SU-DHL-6 (cell line): Measurements from ENCODE around the gene RGL3.
"Not testable (repeated sequence)": the region's sequence is repeated elsewhere in the genome, so short reads cannot be mapped to it uniquely, and the experiment has no call there.

Experiments used
- H2AFZ ChIP-seq: fragments of 200-600 bp; sonication (generic); 2 replicates; pipeline ENCODE4 v1.6.1; 2014; ENCODE audit warnings: low read depth, mild to moderate bottlenecking, moderate library complexity, mixed read lengths, antibody characterized with exemption, low read length; ENCODE audit not compliant: severe bottlenecking
- H3F3A ChIP-seq: fragments of 200-600 bp; shearing (Covaris generic); 2 replicates; pipeline ENCODE4 v1.6.0; 2016; ENCODE audit warnings: antibody characterized with exemption, mild to moderate bottlenecking; ENCODE audit not compliant: insufficient read depth
- H3K27ac ChIP-seq: fragments of 200-600 bp; sonication (generic); 2 replicates; pipeline ENCODE4 v1.5.1; 2016; ENCODE audit warnings: low read depth, mild to moderate bottlenecking, low read length, moderate library complexity, mixed read lengths
- H3K27me3 ChIP-seq: fragments of 200-600 bp; sonication (generic), shearing (Covaris generic); 2 replicates; pipeline ENCODE4 v1.6.0; 2014; ENCODE audit warnings: mild to moderate bottlenecking, low read length
- H3K36me3 ChIP-seq: fragments of 200-600 bp; sonication (generic); 2 replicates; pipeline ENCODE4 v1.6.1; 2014; ENCODE audit warnings: mild to moderate bottlenecking, low read length, mixed read lengths
- H3K4me2 ChIP-seq: fragments of 300-600, 200-600 bp; shearing (Covaris generic), sonication (generic); 2 replicates; pipeline ENCODE4 v1.6.0; 2014; ENCODE audit warnings: low read length, low read depth, mild to moderate bottlenecking; ENCODE audit not compliant: poor library complexity, severe bottlenecking
- H3K4me3 ChIP-seq: fragments of 200-600 bp; sonication (generic); 2 replicates; pipeline ENCODE4 v1.5.1; 2014; ENCODE audit warnings: antibody characterized with exemption, low read length, mild to moderate bottlenecking, mixed read lengths; ENCODE audit not compliant: insufficient read depth, poor library complexity, severe bottlenecking
- H3K79me2 ChIP-seq: fragments of 200-600 bp; sonication (generic); 2 replicates; pipeline ENCODE4 v1.6.1; 2014; ENCODE audit warnings: mild to moderate bottlenecking, low read length, moderate library complexity; ENCODE audit not compliant: insufficient read depth
- H3K9ac ChIP-seq: fragments of 200-600 bp; sonication (generic); 2 replicates; pipeline ENCODE4 v1.7.0; 2014; ENCODE audit warnings: mild to moderate bottlenecking, low read length
- H3K9me2 ChIP-seq: fragments of 200-600 bp; sonication (generic); replicated peaks from 2 replicates; pipeline ENCODE4 v1.6.1; 2014; ENCODE audit warnings: low read length; ENCODE audit not compliant: insufficient read depth
- H3K9me3 ChIP-seq: fragments of 200-600 bp; sonication (generic); 2 replicates; pipeline ENCODE4 v1.6.1; 2014; ENCODE audit warnings: low read length, mixed read lengths; ENCODE audit not compliant: insufficient read depth
- H4K20me1 ChIP-seq: fragments of 200-600 bp; sonication (generic); 2 replicates; pipeline ENCODE4 v1.6.1; 2014; ENCODE audit warnings: low read depth, mild to moderate bottlenecking, antibody characterized with exemption, low read length, moderate library complexity, mixed read lengths
- CTCF ChIP-seq: fragments of 200-600 bp; sonication (generic); IDR thresholded peaks from one replicate; pipeline ENCODE4 v1.5.1; 2017; ENCODE audit warnings: antibody characterized with exemption, mild to moderate bottlenecking, low read length, moderate library complexity; ENCODE audit not compliant: insufficient read depth, poor library complexity, severe bottlenecking
- EZH2phosphoT487 ChIP-seq: fragments of 200-600 bp; sonication (generic), shearing (Covaris generic); conservative IDR thresholded peaks from 2 replicates; pipeline ENCODE4 v1.6.1; 2018; ENCODE audit warnings: mild to moderate bottlenecking, antibody characterized with exemption, low read length, moderate library complexity, mixed read lengths

Gene RGL3

GRCh38 chr19:11355160-11356073, 63.7 kb downstream of the RGL3 start, which contains the start of gene PLPPR2:
Gene PLPPR2 (plus strand): TSS chr19:11355432. CDS start chr19:11357674, 2,242 bp downstream.
- Histone ChIP-seq H2AFZ (no peak within 1 kb of the TSS), H3K9ac (no peak within 1 kb of the TSS), H3K79me2 (no peaks in the 10 kb centered on the region), H3K9me2 (no peaks in the 10 kb centered on the region), H3K27me3 (no peaks in the 10 kb centered on the region), H3K9me3 (no peaks in the 10 kb centered on the region), H3K36me3 (no peaks in the 10 kb centered on the region), H3K27ac (no peak within 1 kb of the TSS), H4K20me1 (no peaks in the 10 kb centered on the region; the same call in 1 of the 2 replicates), H3F3A (no peaks in the 10 kb centered on the region), H3K4me2 (peak within 1 kb of the TSS; percentile 5), H3K4me3 (no peak within 1 kb of the TSS)
- no peak for TF ChIP-seq CTCF
- TF ChIP-seq EZH2phosphoT487: no peak

GRCh38 chr19:11354102-11354501, 65.0 kb downstream of the RGL3 start:
- not testable (repeated sequence) for H2AFZ ChIP-seq, H3K79me2 ChIP-seq, H3K9me2 ChIP-seq, H3F3A ChIP-seq, H3K4me2 ChIP-seq, H3K27me3 ChIP-seq, H3K9ac ChIP-seq, H4K20me1 ChIP-seq, H3K4me3 ChIP-seq, H3K9me3 ChIP-seq, H3K27ac ChIP-seq, H3K36me3 ChIP-seq

DNA sequence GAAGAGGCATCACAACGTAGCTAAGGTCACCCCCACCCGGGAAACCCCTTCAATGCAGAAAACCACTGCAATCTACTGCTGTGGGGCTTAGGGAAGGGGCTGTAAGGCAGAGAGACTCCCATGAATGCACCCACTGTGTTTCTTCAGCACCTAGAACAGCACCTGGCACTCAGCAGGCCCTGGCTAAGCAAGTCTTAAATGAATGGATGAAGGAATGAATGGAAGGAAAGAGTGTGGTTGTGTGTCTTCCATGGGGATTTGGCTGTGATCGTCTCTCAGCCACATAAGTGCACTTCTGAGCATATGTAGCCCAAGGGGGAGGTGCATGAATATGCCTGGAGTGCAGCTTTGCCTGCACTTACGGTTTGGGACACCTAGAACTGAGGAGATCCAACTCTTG, 69.9 kb downstream of the RGL3 start:
- Histone ChIP-seq H3K4me3 (no peak overlapping the region), H3F3A (peaks cover 4% of the 10 kb centered on the region; the same call in 1 of the 2 replicates), H3K27me3 (no peaks in the 10 kb centered on the region), H3K27ac (no peak overlapping the region), H3K9ac (no peak overlapping the region), H3K4me2 (no peak overlapping the region), H3K79me2 (no peaks in the 10 kb centered on the region), H3K9me2 (no peaks in the 10 kb centered on the region), H4K20me1 (no peaks in the 10 kb centered on the region), H3K36me3 (no peaks in the 10 kb centered on the region), H3K9me3 (no peaks in the 10 kb centered on the region; the same call in 1 of the 2 replicates), H2AFZ (no peak overlapping the region)
- TF ChIP-seq CTCF (no peak), EZH2phosphoT487 (no peak)

DNA sequence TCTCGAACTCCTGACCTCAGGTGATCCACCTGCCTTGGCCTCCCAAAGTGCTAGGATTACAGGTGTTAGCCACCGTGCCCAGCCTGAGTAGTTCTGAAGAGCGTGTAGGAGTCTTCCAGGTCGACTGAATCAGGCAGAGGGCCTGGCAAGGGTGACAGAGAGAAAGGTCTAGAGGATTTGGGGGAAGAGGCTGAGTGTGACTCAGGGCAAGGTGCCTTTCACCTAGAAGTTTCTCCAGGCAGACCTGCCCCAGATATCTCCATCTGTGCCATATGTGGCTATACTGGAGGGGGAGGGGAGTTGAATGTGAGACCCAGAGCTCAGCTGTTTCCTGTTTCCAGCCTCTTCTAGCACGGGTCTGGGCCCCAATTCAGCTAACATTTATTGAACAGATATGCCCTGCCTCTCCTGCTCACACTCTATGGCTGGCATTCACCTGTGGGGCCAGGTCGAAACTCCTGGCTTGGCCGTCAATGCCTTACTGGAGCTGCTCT, 71.5 kb downstream of the RGL3 start:
- H3K27ac ChIP-seq: no peak overlapping the region

More for the DNA sequence above, 71.5 kb downstream of the RGL3 start:
- H3K79me2 ChIP-seq: no peaks in the 10 kb centered on the region
- H3K9me2 ChIP-seq: no peaks in the 10 kb centered on the region
- no peak overlapping the region for H3K4me2 ChIP-seq
- H4K20me1 ChIP-seq: no peaks in the 10 kb centered on the region
- H3K9ac ChIP-seq: no peak overlapping the region
- no peak overlapping the region for H3K4me3 ChIP-seq
- no peaks in the 10 kb centered on the region; the same call in 1 of the 2 replicates for H3K9me3 ChIP-seq
- H3F3A ChIP-seq: peaks cover 5% of the 10 kb centered on the region; the same call in 1 of the 2 replicates
- TF ChIP-seq EZH2phosphoT487 (no peak), CTCF (no peak)
- H3K27me3 ChIP-seq: no peaks in the 10 kb centered on the region
- H2AFZ ChIP-seq: no peak overlapping the region
- no peaks in the 10 kb centered on the region for H3K36me3 ChIP-seq
